Osteoblast (primary cell): ENCODE data around the gene ANKRD33. TPM values are rescaled to one million over a fixed set of nuclear protein-coding genes. Genes with fewer than 3 reads are reported as not detected.

ENCODE experiments used
- DNase-seq: peaks from one replicate; pipeline ENCODE4 v3.0.0; 2011; ENCODE audit warnings: low spot score, mixed read lengths; ENCODE audit not compliant: insufficient read length; ENCODE audit errors: missing footprints
- H2AFZ ChIP-seq: 2 replicates; pipeline ENCODE4 v1.6.0; 2011; ENCODE audit warnings: mild to moderate bottlenecking, low read length
- H3K27ac ChIP-seq: 2 replicates; pipeline ENCODE4 v1.5.1; 2011; ENCODE audit warnings: mild to moderate bottlenecking, low read depth, low read length, moderate library complexity
- H3K27me3 ChIP-seq: 2 replicates; pipeline ENCODE4 v1.6.0; 2012; ENCODE audit warnings: mild to moderate bottlenecking, control low read depth, inconsistent platforms, low read length, moderate library complexity; ENCODE audit not compliant: insufficient read depth
- H3K36me3 ChIP-seq: 2 replicates; pipeline ENCODE4 v1.5.1; 2011; ENCODE audit warnings: mild to moderate bottlenecking, low read length, control low read depth, moderate library complexity; ENCODE audit not compliant: insufficient read depth
- H3K4me1 ChIP-seq: 2 replicates; pipeline ENCODE4 v1.5.1; 2011; ENCODE audit warnings: mild to moderate bottlenecking, low read length, control low read depth, moderate library complexity; ENCODE audit not compliant: insufficient read depth
- H3K4me2 ChIP-seq: 2 replicates; pipeline ENCODE4 v1.6.0; 2011; ENCODE audit warnings: mild to moderate bottlenecking, low read length; ENCODE audit not compliant: insufficient read depth
- H3K4me3 ChIP-seq: fragments of 200-600 bp; sonication (generic); 3 replicates; pipeline ENCODE4 v1.5.1; 2012; ENCODE audit warnings: mild to moderate bottlenecking, low read length, inconsistent platforms; ENCODE audit not compliant: insufficient read depth
- H3K79me2 ChIP-seq: 2 replicates; pipeline ENCODE4 v1.6.0; 2012; ENCODE audit warnings: mild to moderate bottlenecking, low read length, control low read depth, inconsistent platforms; ENCODE audit not compliant: insufficient read depth
- H3K9me3 ChIP-seq: 2 replicates; pipeline ENCODE4 v1.5.1; 2011; ENCODE audit warnings: low read depth, low read length, control low read depth
- H4K20me1 ChIP-seq: 2 replicates; pipeline ENCODE4 v1.6.0; 2012; ENCODE audit warnings: mild to moderate bottlenecking, low read length, control low read depth; ENCODE audit not compliant: insufficient read depth
- total RNA-seq: library from RNA; depleted of rRNA; stranded (reverse); fragments of >200 nt; gene quantifications from 2 replicates; pipeline ENCODE4 v1.2.3, GENCODE V29; 2012
- TF ChIP-seq, protein P1 (sequence below): IDR thresholded peaks from 2 replicates; pipeline ENCODE4 v1.5.1; 2011; ENCODE audit warnings: mild to moderate bottlenecking, low read depth, low read length, moderate library complexity; ENCODE audit errors: extremely low read depth

Gene ANKRD33
- total RNA-seq, 1 donor, result not detected

DNA sequence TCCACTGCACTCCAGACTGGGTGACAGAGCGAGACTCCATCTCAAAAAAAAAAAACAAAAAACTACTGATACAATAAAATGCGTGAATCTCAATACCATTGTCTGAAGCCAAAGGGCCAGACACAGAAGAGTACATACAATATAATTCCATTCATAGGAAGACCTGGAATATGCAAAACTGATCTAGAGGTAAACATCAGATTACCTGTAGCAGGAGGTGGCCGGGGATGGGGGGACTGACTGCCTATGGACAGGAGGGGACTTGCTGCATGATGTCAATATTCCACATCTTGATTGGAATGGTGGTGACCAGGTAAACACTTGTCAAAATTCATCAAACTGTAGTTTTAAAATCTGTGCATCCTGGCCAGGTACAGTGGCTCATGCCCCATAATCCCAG is 26.9 kb upstream of the ANKRD33 start:
- no peak overlapping the region for H3K4me3 ChIP-seq
- no peak overlapping the region for H2AFZ ChIP-seq
- H3K79me2 ChIP-seq, result no peaks in the 10 kb centered on the region
- no peak overlapping the region for H3K4me2 ChIP-seq
- TF ChIP-seq, protein P1, sequence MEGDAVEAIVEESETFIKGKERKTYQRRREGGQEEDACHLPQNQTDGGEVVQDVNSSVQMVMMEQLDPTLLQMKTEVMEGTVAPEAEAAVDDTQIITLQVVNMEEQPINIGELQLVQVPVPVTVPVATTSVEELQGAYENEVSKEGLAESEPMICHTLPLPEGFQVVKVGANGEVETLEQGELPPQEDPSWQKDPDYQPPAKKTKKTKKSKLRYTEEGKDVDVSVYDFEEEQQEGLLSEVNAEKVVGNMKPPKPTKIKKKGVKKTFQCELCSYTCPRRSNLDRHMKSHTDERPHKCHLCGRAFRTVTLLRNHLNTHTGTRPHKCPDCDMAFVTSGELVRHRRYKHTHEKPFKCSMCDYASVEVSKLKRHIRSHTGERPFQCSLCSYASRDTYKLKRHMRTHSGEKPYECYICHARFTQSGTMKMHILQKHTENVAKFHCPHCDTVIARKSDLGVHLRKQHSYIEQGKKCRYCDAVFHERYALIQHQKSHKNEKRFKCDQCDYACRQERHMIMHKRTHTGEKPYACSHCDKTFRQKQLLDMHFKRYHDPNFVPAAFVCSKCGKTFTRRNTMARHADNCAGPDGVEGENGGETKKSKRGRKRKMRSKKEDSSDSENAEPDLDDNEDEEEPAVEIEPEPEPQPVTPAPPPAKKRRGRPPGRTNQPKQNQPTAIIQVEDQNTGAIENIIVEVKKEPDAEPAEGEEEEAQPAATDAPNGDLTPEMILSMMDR, result no peak
- DNase-seq, result peak; percentile 57
- H3K36me3 ChIP-seq, result no peaks in the 10 kb centered on the region
- H4K20me1 ChIP-seq, result no peaks in the 10 kb centered on the region
- peaks cover 14% of the 10 kb centered on the region for H3K27me3 ChIP-seq
- peaks cover 17% of the 10 kb centered on the region for H3K4me1 ChIP-seq
- H3K27ac ChIP-seq, result no peak overlapping the region
- no peaks in the 10 kb centered on the region for H3K9me3 ChIP-seq

DNA sequence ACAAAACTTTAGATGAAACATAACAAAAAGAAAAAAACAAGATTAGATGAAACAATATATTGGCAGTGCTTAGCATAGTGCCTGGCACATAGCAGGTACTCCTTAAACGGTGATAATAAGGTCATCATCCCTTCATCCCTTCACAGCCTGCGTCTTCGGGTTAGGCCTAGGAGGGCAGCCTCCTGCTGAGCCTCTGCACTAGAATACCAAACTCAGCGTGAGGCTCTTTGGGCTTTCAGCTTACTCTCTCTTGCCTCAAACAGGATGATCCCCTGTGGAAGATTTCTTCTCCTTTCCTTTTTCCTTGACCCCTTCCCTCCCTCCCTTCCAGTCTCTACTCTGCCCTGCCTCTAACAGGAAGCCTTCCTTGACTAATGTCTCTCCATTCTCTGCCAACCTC is 25.0 kb upstream of the ANKRD33 start:
- Histone ChIP-seq H4K20me1 (no peaks in the 10 kb centered on the region), H3K27me3 (peaks cover 14% of the 10 kb centered on the region), H3K27ac (no peak overlapping the region), H3K4me1 (peaks cover 12% of the 10 kb centered on the region), H3K36me3 (no peaks in the 10 kb centered on the region), H2AFZ (no peak overlapping the region), H3K9me3 (no peaks in the 10 kb centered on the region), H3K4me3 (no peak overlapping the region), H3K4me2 (no peak overlapping the region), H3K79me2 (no peaks in the 10 kb centered on the region)
- DNase-seq, result no peak
- TF ChIP-seq, protein P1, result no peak

DNA sequence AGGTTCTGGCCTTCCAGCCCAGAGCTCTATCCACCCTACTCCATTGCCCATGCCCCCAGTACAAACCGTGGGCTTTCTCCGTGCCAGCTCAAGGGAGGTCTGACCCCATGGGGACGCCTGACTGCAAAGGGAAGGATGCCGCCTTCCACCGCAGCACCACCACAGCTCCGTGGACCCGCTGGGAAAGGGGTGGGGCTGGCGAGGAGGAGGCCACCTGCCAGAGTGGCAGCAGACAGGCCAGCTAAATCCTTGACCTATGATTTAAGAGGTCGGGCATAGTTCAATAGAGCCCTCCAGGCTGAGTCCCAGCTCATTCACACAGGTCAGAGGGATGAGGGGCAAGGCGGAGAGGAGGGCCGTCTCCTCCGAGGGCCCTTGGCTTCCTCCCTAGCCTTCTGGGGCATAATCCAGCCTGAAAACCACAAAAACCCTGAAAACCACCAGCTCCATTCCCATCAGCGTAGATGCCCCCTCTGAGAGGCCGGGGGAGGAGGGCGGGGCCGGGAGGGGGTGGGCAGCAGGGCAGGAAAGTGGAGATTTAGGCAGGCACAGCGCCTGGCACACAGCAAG is 24.5 kb upstream of the ANKRD33 start:
- Histone ChIP-seq H4K20me1 (no peaks in the 10 kb centered on the region), H3K9me3 (no peaks in the 10 kb centered on the region), H3K4me3 (peak overlapping the region; percentile 69), H3K27me3 (peaks cover 14% of the 10 kb centered on the region), H3K79me2 (no peaks in the 10 kb centered on the region), H3K4me2 (peak overlapping the region; percentile 85), H2AFZ (no peak overlapping the region), H3K27ac (no peak overlapping the region), H3K4me1 (peaks cover 12% of the 10 kb centered on the region), H3K36me3 (no peaks in the 10 kb centered on the region)
- DNase-seq, result peak; percentile 71
- TF ChIP-seq, protein P1, result no peak

DNA sequence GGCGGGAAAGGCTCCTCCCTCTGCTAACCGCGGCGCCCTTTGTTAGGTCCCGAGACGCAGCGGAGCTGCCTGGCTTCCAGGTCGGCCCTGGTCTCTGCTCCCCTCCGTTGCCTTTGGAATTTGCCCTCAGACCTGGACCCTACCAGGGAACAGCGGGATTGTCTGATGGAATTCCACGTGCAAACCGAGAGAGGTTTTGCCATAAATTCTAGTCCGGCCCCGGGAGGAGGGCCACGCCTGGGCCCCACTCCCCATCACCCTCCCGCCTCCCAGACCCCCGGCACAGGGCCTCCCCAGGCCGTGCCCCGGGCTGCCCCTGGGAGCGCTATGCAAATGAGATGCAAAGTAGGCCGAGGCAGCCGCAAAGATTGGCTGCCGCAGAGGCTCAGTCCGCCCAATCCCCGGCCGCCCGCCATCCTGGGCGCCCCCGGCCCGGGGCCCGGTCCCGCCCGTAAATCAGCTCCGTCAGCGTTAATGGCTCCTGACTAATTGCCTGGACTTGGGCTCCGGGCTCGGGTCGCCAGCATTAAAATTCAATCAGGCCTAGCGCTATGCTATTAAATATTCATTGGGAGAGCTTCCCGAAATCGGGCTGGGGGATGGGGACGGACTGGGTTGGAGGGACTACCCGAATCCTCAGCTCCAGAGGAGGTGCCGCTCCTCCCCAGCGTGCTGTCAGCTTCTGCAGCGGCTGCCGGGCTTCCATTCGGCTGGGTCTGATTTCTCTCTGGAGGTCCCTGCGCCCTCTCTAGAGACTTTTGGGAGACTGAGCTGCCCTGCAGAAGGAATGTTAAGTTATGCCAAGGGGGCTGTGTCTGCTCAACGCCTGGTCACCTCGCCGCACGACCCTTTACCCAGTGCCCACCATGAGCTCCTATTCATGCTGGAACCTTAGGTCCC is 23.7 kb upstream of the ANKRD33 start:
- Histone ChIP-seq H3K4me3 (peak overlapping the region; percentile 69), H2AFZ (peak overlapping the region; percentile 81), H3K27ac (no peak overlapping the region), H3K9me3 (no peaks in the 10 kb centered on the region), H3K4me2 (peak overlapping the region; percentile 85), H3K79me2 (no peaks in the 10 kb centered on the region), H3K27me3 (peaks cover 17% of the 10 kb centered on the region), H3K36me3 (no peaks in the 10 kb centered on the region), H4K20me1 (no peaks in the 10 kb centered on the region), H3K4me1 (peaks cover 12% of the 10 kb centered on the region)
- TF ChIP-seq, protein P1, result no peak
- peak; percentile 93 for DNase-seq
